SK-N-MC (cell line): ENCODE measurements around the gene PSMD1.

ENCODE experiments used
- EZH2 ChIP-seq: fragments of 200-600 bp; sonication (generic); IDR thresholded peaks from one replicate; pipeline ENCODE4 v1.6.1; 2017; ENCODE audit warnings: antibody characterized with exemption
- POLR2AphosphoS5 ChIP-seq: IDR thresholded peaks from 2 replicates; pipeline ENCODE4 v1.6.1; 2012; ENCODE audit warnings: mild to moderate bottlenecking, low read depth, low read length, borderline replicate concordance

- no peak for TF ChIP-seq POLR2AphosphoS5
- no peak for TF ChIP-seq EZH2
Observed at GRCh38 chr2:231130336-231131056, 73.8 kb downstream of the PSMD1 start.
